ENCODE results near the gene KIFC1. TPM values are rescaled to one million over a fixed set of nuclear protein-coding genes. Genes with fewer than 3 reads are reported as not detected.

The KIFC1 gene
- total RNA-seq, 1 donor from 2014 or later = 0.49 TPM

DNA sequence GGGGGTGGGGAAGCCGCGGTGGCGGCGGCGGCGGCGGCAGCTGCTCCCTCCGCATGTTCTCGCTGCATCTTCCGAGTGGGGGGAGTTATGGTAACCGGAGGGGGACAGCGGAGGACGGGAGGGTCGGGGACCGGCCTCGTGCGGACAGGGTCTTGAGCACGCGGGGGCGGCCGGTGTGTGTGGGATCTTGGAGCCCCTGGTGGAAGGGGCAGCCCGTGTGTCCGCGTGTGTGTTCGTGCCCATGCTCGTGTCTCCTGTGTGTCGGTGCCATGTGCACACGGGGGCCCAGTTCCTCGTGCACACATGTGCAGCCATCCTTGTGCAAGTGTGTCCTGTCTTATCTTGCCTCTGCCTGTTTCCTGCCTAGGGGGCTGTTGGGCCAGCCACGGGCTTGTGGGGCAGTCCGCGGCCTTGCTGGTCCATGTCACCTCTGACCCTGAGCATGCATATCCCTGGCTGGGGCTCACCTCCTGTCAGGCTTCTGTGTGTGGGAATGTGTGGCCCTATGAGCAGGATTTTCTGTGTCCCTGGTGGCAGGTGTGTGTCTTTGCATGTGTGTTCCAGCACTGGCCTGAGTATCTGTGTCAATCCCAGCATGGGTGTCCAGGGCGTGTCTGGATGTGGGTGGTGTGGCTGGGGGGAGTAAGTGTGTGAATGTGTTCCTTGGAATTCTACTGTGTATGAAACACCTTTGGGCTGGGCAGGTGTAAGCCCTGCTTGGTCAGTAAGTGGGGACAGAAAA is 36.8 kb downstream of the KIFC1 start:
- DNase-seq = no peak
- Histone ChIP-seq H3K36me3 (no peaks in the 10 kb centered on the region), H3K27ac (replicated peaks) (peak overlapping the region; percentile 93), H3K4me3 (peak overlapping the region; percentile 68), H3K9me3 (replicated peaks) (no peaks in the 10 kb centered on the region), H3K4me1 (peaks cover 87% of the 10 kb centered on the region), H3K27me3 (ENCODE audit: low read depth) (no peaks in the 10 kb centered on the region)
- intact Hi-C loops (cut with micrococcal nuclease) = no loop called here
- TF ChIP-seq, protein P1, sequence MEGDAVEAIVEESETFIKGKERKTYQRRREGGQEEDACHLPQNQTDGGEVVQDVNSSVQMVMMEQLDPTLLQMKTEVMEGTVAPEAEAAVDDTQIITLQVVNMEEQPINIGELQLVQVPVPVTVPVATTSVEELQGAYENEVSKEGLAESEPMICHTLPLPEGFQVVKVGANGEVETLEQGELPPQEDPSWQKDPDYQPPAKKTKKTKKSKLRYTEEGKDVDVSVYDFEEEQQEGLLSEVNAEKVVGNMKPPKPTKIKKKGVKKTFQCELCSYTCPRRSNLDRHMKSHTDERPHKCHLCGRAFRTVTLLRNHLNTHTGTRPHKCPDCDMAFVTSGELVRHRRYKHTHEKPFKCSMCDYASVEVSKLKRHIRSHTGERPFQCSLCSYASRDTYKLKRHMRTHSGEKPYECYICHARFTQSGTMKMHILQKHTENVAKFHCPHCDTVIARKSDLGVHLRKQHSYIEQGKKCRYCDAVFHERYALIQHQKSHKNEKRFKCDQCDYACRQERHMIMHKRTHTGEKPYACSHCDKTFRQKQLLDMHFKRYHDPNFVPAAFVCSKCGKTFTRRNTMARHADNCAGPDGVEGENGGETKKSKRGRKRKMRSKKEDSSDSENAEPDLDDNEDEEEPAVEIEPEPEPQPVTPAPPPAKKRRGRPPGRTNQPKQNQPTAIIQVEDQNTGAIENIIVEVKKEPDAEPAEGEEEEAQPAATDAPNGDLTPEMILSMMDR (IDR thresholded peaks at IDR 0.05; ENCODE audit: borderline replicate concordance) = peak; percentile 30

DNA sequence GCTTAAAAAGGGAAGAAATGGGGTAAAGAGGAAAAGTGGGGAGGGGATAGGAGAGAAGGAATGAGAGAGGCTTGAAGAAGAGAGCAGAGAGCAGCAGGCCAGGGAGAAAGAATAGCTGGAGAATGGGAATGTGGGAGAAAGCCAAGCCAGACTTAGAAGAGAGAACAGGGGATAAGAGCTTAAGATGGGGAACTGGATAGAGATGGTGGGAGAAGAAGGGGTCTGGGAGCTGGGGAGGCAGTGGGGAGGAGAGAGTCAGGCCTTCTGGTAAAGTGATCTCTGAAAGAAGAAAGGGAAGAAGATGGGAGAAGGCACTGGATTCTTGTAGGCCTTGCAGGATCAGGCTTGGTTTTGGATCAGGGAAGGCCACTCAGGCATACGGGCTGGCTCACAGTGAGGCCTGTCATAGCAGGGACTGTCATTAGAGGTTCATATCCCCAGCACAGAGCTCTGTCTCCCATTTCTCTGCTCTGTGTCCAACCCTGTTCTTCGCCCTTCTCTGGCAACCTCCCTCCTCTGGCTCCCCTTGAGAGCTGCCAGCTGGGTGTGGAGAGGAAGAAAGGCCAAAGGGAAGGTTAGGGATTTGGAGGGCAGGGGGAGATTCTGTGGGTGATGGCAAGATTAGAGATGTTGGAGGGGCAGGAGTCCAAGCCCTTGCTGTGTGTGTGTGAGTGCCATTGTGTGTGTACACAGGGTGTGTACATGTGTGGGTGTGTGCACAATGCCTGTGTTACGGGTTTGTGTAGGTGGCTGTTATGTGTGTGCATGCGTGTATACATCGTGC is 37.5 kb downstream of the KIFC1 start:
- Histone ChIP-seq H3K36me3 (no peaks in the 10 kb centered on the region), H3K9me3 (replicated peaks) (no peaks in the 10 kb centered on the region), H3K27ac (replicated peaks) (peak overlapping the region; percentile 93), H3K4me3 (peak overlapping the region; percentile 68), H3K4me1 (peaks cover 90% of the 10 kb centered on the region), H3K27me3 (ENCODE audit: low read depth) (no peaks in the 10 kb centered on the region)
- intact Hi-C loops (cut with micrococcal nuclease) = no loop called here
- DNase-seq = no peak
- TF ChIP-seq, protein P1 (IDR thresholded peaks at IDR 0.05; ENCODE audit: borderline replicate concordance) = no peak

DNA sequence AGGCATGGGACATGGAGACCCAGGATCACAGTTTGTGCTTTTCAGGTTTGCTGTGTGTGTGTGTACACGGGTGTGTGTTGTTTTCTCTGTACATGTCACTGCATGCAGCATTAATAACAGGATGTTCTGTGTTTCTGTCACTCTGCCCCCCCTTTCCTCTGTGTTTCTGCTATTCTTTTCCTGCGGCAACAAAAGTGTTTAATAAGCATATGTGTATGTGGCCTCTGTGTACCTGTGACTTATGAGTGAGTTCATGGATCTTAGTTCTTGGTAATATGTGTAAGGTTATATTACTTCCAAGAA is 38.1 kb downstream of the KIFC1 start:
- TF ChIP-seq, protein P1 (IDR thresholded peaks at IDR 0.05; ENCODE audit: borderline replicate concordance) = no peak
- H3K27ac ChIP-seq (replicated peaks) = peak overlapping the region; percentile 93
- H3K4me3 ChIP-seq = no peak overlapping the region
- peaks cover 89% of the 10 kb centered on the region for H3K4me1 ChIP-seq
- H3K9me3 ChIP-seq (replicated peaks) = no peaks in the 10 kb centered on the region
- no peak for DNase-seq
- intact Hi-C loops (cut with micrococcal nuclease) = no loop called here
- H3K36me3 ChIP-seq = no peaks in the 10 kb centered on the region
- H3K27me3 ChIP-seq (ENCODE audit: low read depth) = no peaks in the 10 kb centered on the region

DNA sequence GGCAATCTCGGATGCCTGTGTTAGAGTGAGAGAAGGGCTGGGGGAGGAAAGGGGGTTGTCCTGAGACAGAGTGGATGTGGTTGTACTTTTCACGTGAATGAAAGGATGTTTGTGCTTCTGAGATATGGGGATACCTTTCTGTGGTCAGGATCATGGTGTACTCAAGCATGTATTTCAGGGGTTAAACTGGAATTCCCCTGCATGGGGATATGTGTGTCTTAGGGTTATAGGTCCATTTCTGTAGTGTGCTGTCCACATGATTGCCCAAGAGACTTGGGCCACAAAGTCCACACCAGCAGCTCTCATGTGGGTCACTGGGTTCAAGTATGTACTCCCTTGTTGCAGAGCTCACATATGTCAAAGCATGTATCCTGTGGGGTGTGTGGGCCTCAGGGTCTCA is 38.7 kb downstream of the KIFC1 start:
- peaks cover 4% of the 10 kb centered on the region for H3K36me3 ChIP-seq
- H3K27me3 ChIP-seq (ENCODE audit: low read depth) = no peaks in the 10 kb centered on the region
- no peak overlapping the region for H3K27ac ChIP-seq (replicated peaks)
- H3K4me1 ChIP-seq = peaks cover 82% of the 10 kb centered on the region
- DNase-seq = no peak
- intact Hi-C loops (cut with micrococcal nuclease) = no loop called here
- TF ChIP-seq, protein P1 (IDR thresholded peaks at IDR 0.05; ENCODE audit: borderline replicate concordance) = no peak
- no peak overlapping the region for H3K4me3 ChIP-seq
- H3K9me3 ChIP-seq (replicated peaks) = no peaks in the 10 kb centered on the region

DNA sequence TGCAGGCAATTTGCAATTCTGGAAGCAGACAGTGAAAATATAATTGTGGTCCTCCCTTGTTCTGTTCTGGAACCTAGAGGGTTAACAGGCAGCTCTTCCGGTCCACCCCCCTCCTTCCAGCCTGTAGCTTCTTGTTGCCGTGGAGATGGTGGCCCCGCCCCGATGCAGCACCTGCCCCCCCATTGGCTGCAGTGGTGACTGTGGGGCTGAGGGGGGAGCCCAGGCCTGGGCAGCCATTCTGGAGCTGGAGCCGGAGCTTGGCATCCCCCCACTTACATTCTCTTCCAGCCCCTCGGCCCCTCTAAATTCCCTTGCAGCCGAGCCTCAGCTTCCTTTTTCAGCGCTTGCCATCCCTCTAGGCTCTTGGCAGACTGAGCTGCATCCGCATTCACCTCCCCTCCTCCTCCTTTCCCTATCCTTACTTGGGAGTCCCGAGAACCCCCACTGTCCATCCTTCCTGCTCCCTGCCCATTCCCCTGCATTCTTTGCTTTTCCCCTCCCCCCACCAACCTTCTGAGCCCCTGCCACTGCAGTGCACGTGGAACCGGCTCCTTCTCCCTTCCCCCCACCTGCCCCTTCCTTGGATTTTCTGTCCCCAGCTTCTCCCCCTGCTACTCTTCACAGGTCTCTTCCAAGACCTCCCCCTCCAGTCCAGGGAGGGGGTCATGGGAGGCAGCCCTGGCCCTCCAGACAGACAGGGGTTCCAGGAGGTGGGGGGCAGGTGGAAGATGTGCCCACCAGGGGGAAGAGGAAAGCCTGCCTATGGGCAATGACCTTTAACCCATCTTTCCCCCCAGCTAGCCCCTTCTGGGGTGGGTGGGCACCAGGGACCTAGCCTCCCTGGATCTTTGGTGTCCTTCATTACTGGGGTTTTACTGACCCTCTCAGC is 39.6 kb downstream of the KIFC1 start:
- peak; percentile 47 for DNase-seq
- Histone ChIP-seq H3K4me3 (peak overlapping the region; percentile 27), H3K36me3 (peaks cover 13% of the 10 kb centered on the region), H3K4me1 (peaks cover 73% of the 10 kb centered on the region), H3K9me3 (replicated peaks) (no peaks in the 10 kb centered on the region), H3K27ac (replicated peaks) (no peak overlapping the region), H3K27me3 (ENCODE audit: low read depth) (no peaks in the 10 kb centered on the region)
- TF ChIP-seq, protein P1 (IDR thresholded peaks at IDR 0.05; ENCODE audit: borderline replicate concordance) = no peak
- intact Hi-C loops (cut with micrococcal nuclease) = no loop called here

Data from left ventricle myocardium inferior (tissue), 1 donor.